HepG2 (cell line): ENCODE data around the gene NEDD8. TPM values are rescaled to one million over a fixed set of nuclear protein-coding genes. Genes with fewer than 3 reads are reported as not detected.
A peak's percentile ranks its signal among the peaks of the same experiment; 100 is the strongest.

Experiments used
- ARNTL ChIP-seq: sonication (generic); formaldehyde crosslinking; IDR thresholded peaks from 2 replicates; pipeline ENCODE4 v1.4.0; 2020; ENCODE audit warnings: mild to moderate bottlenecking, missing genetic modification reagents
- ATF1 ChIP-seq: IDR thresholded peaks from 2 replicates; pipeline ENCODE4 v1.6.1; 2016; ENCODE audit warnings: mild to moderate bottlenecking, control low read depth
- FLYWCH1 ChIP-seq: sonication (generic); formaldehyde crosslinking; IDR thresholded peaks from 2 replicates; pipeline ENCODE4 v1.8.1; 2023; ENCODE audit warnings: mild to moderate bottlenecking, missing genetic modification reagents
- FOXK2 ChIP-seq: fragments of 450-650 bp; IDR thresholded peaks from 2 replicates; pipeline ENCODE4 v1.6.1; 2016
- FOXM1 ChIP-seq: sonication (generic); formaldehyde crosslinking; IDR thresholded peaks from 2 replicates; pipeline ENCODE4 v1.5.0; 2020; ENCODE audit warnings: missing genetic modification reagents
- GATAD2A ChIP-seq: IDR thresholded peaks from 2 replicates; pipeline ENCODE4 v1.6.1; 2016
- IRX3 ChIP-seq: sonication (generic); formaldehyde crosslinking; IDR thresholded peaks from 2 replicates; pipeline ENCODE4 v1.8.1; 2023; ENCODE audit warnings: mild to moderate bottlenecking, low read depth, missing genetic modification reagents, borderline replicate concordance
- KMT2A ChIP-seq: sonication (generic); formaldehyde crosslinking; IDR thresholded peaks from 2 replicates; pipeline ENCODE4 v1.4.0; 2020; ENCODE audit warnings: missing genetic modification reagents
- MLLT10 ChIP-seq: sonication (generic); formaldehyde crosslinking; IDR thresholded peaks from 2 replicates; pipeline ENCODE4 v1.4.0; 2020; ENCODE audit warnings: missing genetic modification reagents
- ONECUT2 ChIP-seq: sonication (generic); formaldehyde crosslinking; IDR thresholded peaks from 2 replicates; pipeline ENCODE4 v1.4.0; 2020; ENCODE audit warnings: missing genetic modification reagents
- SETDB1 ChIP-seq: sonication (generic); formaldehyde crosslinking; IDR thresholded peaks from 2 replicates; pipeline ENCODE4 v1.5.1; 2020; ENCODE audit warnings: missing genetic modification reagents, mild to moderate bottlenecking, borderline replicate concordance
- SIN3A ChIP-seq: IDR thresholded peaks from 2 replicates; pipeline ENCODE4 v1.6.1; 2011; ENCODE audit warnings: low read depth, mild to moderate bottlenecking, control low read depth, low read length, borderline replicate concordance
- TBL1XR1 ChIP-seq: fragments of 150-350 bp; IDR thresholded peaks from 2 replicates; pipeline ENCODE4 v1.6.1; 2014; ENCODE audit warnings: borderline replicate concordance, low read length; ENCODE audit not compliant: partially characterized antibody
- TEAD3 ChIP-seq: optimal IDR thresholded peaks from 2 replicates; pipeline ENCODE3; 2016; ENCODE audit warnings: borderline replicate concordance
- ZFP1 ChIP-seq: IDR thresholded peaks from 2 replicates; pipeline ENCODE4 v1.6.1; 2016
- ZMAT3 ChIP-seq: sonication (generic); formaldehyde crosslinking; conservative IDR thresholded peaks from 2 replicates; pipeline ENCODE4 v1.7.0; 2021; ENCODE audit warnings: missing genetic modification reagents
- ZNF543 ChIP-seq: sonication (generic); formaldehyde crosslinking; IDR thresholded peaks from 2 replicates; pipeline ENCODE4 v1.4.0; 2020; ENCODE audit warnings: mild to moderate bottlenecking, missing genetic modification reagents
- ZNF615 ChIP-seq: sonication (generic); formaldehyde crosslinking; IDR thresholded peaks from 2 replicates; pipeline ENCODE4 v1.5.0; 2020; ENCODE audit warnings: mild to moderate bottlenecking, missing genetic modification reagents, borderline replicate concordance
- ZSCAN9 ChIP-seq: IDR thresholded peaks from 2 replicates; pipeline ENCODE4 v1.6.1; 2016; ENCODE audit warnings: borderline replicate concordance
- polyA plus RNA-seq, 8 experiments: library from polyadenylated mRNA; depleted of rRNA in 3 of 8; stranded (reverse) in 7 of 8; unstranded in 1 of 8; fragments of >200 nt; fragmentation: Illumina TruSeq in 4 of 8; extraction: Trizol in 4 of 8; gene quantifications; 2 replicates each; pipeline versions ENCODE4 v1.2.1 to v1.2.3, GENCODE V29; 2011 to 2016; ENCODE audit warnings: low read depth in 4 of 8, missing spikeins in 1 of 8, mixed read lengths in 1 of 8; ENCODE audit not compliant: insufficient read depth in 1 of 8
- total RNA-seq, 5 experiments: library from RNA; depleted of rRNA; stranded (reverse); fragments of >200 nt; fragmentation: Illumina TruSeq; extraction: Trizol; gene quantifications; 2 replicates each; pipeline ENCODE4 v1.2.3, GENCODE V29; 2016; ENCODE audit warnings: low read depth in 1 of 5
- TF ChIP-seq, protein P1 (sequence below): sonication (generic); formaldehyde crosslinking; IDR thresholded peaks from 2 replicates; pipeline ENCODE4 v1.5.1; 2020; ENCODE audit warnings: missing genetic modification reagents, mild to moderate bottlenecking, borderline replicate concordance
- TF ChIP-seq, protein P2 (sequence below): sonication (generic); formaldehyde crosslinking; conservative IDR thresholded peaks from 2 replicates; pipeline ENCODE4 v1.5.0; 2020; ENCODE audit warnings: missing genetic modification reagents
- TF ChIP-seq, protein P3 (sequence below): sonication (generic); formaldehyde crosslinking; conservative IDR thresholded peaks from 2 replicates; pipeline ENCODE4 v1.4.0; 2020; ENCODE audit warnings: missing genetic modification reagents
- TF ChIP-seq, protein P4 (sequence below), 2 experiments: IDR thresholded peaks; 2 replicates each; pipeline ENCODE4 v1.6.1; 2011 to 2012; ENCODE audit warnings: low read length in 2 of 2, borderline replicate concordance in 1 of 2, low read depth in 1 of 2, mild to moderate bottlenecking in 1 of 2, moderate library complexity in 1 of 2

NEDD8 gene
- total and polyA plus RNA-seq, 2 of the 13 experiments (the other 11 are each of a cell fraction or from before 2014, with no cell fraction given) = 535 to 713 TPM

- peak; percentile 84; the same call in 1 of the 2 replicates for TF ChIP-seq ATF1 (CRISPR knock-in tag)
- peak; percentile 84 for TF ChIP-seq ZNF615 (CRISPR knock-in tag)
- TF ChIP-seq SETDB1 (CRISPR knock-in tag) = no peak; the same call in 1 of the 2 replicates
- TF ChIP-seq, protein P1, sequence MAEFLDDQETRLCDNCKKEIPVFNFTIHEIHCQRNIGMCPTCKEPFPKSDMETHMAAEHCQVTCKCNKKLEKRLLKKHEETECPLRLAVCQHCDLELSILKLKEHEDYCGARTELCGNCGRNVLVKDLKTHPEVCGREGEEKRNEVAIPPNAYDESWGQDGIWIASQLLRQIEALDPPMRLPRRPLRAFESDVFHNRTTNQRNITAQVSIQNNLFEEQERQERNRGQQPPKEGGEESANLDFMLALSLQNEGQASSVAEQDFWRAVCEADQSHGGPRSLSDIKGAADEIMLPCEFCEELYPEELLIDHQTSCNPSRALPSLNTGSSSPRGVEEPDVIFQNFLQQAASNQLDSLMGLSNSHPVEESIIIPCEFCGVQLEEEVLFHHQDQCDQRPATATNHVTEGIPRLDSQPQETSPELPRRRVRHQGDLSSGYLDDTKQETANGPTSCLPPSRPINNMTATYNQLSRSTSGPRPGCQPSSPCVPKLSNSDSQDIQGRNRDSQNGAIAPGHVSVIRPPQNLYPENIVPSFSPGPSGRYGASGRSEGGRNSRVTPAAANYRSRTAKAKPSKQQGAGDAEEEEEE (CRISPR knock-in tag) = no peak
- TF ChIP-seq TBL1XR1 = no peak
- no peak for TF ChIP-seq ARNTL (CRISPR knock-in tag)
- no peak for TF ChIP-seq ONECUT2
- TF ChIP-seq, protein P2, sequence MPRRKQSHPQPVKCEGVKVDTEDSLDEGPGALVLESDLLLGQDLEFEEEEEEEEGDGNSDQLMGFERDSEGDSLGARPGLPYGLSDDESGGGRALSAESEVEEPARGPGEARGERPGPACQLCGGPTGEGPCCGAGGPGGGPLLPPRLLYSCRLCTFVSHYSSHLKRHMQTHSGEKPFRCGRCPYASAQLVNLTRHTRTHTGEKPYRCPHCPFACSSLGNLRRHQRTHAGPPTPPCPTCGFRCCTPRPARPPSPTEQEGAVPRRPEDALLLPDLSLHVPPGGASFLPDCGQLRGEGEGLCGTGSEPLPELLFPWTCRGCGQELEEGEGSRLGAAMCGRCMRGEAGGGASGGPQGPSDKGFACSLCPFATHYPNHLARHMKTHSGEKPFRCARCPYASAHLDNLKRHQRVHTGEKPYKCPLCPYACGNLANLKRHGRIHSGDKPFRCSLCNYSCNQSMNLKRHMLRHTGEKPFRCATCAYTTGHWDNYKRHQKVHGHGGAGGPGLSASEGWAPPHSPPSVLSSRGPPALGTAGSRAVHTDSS = peak; percentile 100; the same call in 1 of the 2 replicates
- no peak for TF ChIP-seq TEAD3 (CRISPR knock-in tag)
- TF ChIP-seq FOXK2 = no peak
- peak; percentile 28; the same call in 1 of the 2 replicates for TF ChIP-seq ZSCAN9 (CRISPR knock-in tag)
- peak; percentile 76 for TF ChIP-seq KMT2A (CRISPR knock-in tag)
- TF ChIP-seq IRX3 = no peak; the same call in 1 of the 2 replicates
- no peak for TF ChIP-seq GATAD2A
- TF ChIP-seq, protein P3, sequence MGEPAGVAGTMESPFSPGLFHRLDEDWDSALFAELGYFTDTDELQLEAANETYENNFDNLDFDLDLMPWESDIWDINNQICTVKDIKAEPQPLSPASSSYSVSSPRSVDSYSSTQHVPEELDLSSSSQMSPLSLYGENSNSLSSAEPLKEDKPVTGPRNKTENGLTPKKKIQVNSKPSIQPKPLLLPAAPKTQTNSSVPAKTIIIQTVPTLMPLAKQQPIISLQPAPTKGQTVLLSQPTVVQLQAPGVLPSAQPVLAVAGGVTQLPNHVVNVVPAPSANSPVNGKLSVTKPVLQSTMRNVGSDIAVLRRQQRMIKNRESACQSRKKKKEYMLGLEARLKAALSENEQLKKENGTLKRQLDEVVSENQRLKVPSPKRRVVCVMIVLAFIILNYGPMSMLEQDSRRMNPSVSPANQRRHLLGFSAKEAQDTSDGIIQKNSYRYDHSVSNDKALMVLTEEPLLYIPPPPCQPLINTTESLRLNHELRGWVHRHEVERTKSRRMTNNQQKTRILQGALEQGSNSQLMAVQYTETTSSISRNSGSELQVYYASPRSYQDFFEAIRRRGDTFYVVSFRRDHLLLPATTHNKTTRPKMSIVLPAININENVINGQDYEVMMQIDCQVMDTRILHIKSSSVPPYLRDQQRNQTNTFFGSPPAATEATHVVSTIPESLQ = no peak
- TF ChIP-seq, protein P4, sequence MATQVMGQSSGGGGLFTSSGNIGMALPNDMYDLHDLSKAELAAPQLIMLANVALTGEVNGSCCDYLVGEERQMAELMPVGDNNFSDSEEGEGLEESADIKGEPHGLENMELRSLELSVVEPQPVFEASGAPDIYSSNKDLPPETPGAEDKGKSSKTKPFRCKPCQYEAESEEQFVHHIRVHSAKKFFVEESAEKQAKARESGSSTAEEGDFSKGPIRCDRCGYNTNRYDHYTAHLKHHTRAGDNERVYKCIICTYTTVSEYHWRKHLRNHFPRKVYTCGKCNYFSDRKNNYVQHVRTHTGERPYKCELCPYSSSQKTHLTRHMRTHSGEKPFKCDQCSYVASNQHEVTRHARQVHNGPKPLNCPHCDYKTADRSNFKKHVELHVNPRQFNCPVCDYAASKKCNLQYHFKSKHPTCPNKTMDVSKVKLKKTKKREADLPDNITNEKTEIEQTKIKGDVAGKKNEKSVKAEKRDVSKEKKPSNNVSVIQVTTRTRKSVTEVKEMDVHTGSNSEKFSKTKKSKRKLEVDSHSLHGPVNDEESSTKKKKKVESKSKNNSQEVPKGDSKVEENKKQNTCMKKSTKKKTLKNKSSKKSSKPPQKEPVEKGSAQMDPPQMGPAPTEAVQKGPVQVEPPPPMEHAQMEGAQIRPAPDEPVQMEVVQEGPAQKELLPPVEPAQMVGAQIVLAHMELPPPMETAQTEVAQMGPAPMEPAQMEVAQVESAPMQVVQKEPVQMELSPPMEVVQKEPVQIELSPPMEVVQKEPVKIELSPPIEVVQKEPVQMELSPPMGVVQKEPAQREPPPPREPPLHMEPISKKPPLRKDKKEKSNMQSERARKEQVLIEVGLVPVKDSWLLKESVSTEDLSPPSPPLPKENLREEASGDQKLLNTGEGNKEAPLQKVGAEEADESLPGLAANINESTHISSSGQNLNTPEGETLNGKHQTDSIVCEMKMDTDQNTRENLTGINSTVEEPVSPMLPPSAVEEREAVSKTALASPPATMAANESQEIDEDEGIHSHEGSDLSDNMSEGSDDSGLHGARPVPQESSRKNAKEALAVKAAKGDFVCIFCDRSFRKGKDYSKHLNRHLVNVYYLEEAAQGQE (IDR thresholded peaks at IDR 0.05; ENCODE audit: borderline replicate concordance in 1 of 2, low read depth in 1 of 2, low read length in 2 of 2) = 0 out of 4 replicates have a peak, but pooled peaks of 1 of the 2 experiments have one; percentile 33
- no peak for TF ChIP-seq ZNF543 (CRISPR knock-in tag)
- peak; percentile 6; the same call in 1 of the 2 replicates for TF ChIP-seq MLLT10 (CRISPR knock-in tag)
- no peak for TF ChIP-seq FLYWCH1 (CRISPR knock-in tag)
- TF ChIP-seq SIN3A = peak; percentile 87
- TF ChIP-seq ZMAT3 (CRISPR knock-in tag) = no peak
- no peak for TF ChIP-seq FOXM1
- peak; percentile 79; the same call in 1 of the 2 replicates for TF ChIP-seq ZFP1 (CRISPR knock-in tag)
Measured at GRCh38 chr14:24232121-24232644, at the start of gene NEDD8 (continued).
